NT2/D1 (cell line): Measurements from ENCODE around the gene PSD.

Experiments
- YY1 ChIP-seq: IDR thresholded peaks from 2 replicates; pipeline ENCODE4 v1.6.1; 2011; ENCODE audit not compliant: insufficient read length, insufficient read depth
- ZNF274 ChIP-seq: IDR thresholded peaks from 2 replicates; pipeline ENCODE4 v1.6.1; 2011; ENCODE audit warnings: mild to moderate bottlenecking, low read depth, low read length

DNA sequence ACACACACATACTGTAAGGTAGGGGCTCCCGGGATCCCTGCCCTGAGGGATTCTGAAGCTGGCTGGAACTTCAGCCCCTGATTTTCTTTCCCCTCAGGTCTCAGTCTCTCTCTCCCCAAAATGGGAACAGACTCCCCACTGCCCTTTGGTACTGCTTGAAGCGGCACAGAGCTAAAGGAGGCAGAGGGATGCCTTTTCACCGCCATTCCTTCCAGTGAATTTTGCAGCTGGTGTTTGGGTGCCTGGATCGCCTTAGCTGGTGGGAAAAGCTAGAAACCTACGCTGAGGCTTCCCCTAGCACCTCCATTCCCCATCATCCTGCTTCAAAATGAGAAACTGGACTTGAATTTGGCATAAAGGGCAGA lies 16.5 kb upstream of the PSD start:
- no peak for TF ChIP-seq ZNF274
- TF ChIP-seq YY1: no peak
